ENCODE data around the gene ALKBH8. TPM values are rescaled to one million over a fixed set of nuclear protein-coding genes. Genes with fewer than 3 reads are reported as not detected.

Gene ALKBH8
- total RNA-seq, 1 experiment from 2014 or later, result 9.1 TPM

DNA sequence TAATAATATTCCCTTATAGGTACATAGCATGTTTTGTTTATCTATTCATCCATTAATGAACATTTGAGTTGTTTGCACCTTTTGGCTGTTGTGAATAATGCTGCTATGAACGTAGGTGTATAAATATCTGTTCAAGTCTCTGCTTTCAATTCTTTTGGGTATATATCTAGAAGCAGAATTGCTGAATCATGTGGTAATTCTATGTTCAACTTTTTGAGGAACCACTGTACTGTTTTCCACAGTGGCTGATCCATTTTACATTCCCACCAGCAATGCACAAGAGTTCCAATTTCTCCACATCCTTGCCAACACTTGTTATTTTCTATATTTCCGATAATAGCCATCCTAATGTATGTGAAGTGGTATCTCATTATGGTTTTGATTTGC is 56.7 kb downstream of the ALKBH8 start:
- Histone ChIP-seq H3K36me3 (ENCODE audit: control insufficient read depth, insufficient read depth, low read length) (no peaks in the 10 kb centered on the region), H3K9me3 (ENCODE audit: control insufficient read depth, insufficient read depth, low read depth, low read length) (no peaks in the 10 kb centered on the region), H3K27ac (ENCODE audit: low read length) (no peak overlapping the region), H3K27me3 (ENCODE audit: control insufficient read depth, insufficient read depth, low read length) (no peaks in the 10 kb centered on the region), H3K4me1 (ENCODE audit: control insufficient read depth, insufficient read depth, low read length) (no peaks in the 10 kb centered on the region), H3K4me3 (ENCODE audit: low read depth in 2 of 2, low read length in 2 of 2) (no peak overlapping the region)
- in situ Hi-C loops (cut with HindIII; ENCODE audit: low pct_unique_long_range_greater_than_20kb, low sequenced_read_pairs) (no loop called here), intact Hi-C loops (cut with micrococcal nuclease; ENCODE audit: unreplicated experiment) (no loop called here)
- no peak for DNase-seq (ENCODE audit: low read depth, low spot score)
- POLR2A ChIA-PET, result no interaction called here
- CTCF ChIA-PET, result no interaction called here
- no TSS peak for BruUV-seq (replicated peaks)
- ATAC-seq, result no peak
- TF ChIP-seq, protein P1, sequence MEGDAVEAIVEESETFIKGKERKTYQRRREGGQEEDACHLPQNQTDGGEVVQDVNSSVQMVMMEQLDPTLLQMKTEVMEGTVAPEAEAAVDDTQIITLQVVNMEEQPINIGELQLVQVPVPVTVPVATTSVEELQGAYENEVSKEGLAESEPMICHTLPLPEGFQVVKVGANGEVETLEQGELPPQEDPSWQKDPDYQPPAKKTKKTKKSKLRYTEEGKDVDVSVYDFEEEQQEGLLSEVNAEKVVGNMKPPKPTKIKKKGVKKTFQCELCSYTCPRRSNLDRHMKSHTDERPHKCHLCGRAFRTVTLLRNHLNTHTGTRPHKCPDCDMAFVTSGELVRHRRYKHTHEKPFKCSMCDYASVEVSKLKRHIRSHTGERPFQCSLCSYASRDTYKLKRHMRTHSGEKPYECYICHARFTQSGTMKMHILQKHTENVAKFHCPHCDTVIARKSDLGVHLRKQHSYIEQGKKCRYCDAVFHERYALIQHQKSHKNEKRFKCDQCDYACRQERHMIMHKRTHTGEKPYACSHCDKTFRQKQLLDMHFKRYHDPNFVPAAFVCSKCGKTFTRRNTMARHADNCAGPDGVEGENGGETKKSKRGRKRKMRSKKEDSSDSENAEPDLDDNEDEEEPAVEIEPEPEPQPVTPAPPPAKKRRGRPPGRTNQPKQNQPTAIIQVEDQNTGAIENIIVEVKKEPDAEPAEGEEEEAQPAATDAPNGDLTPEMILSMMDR (IDR thresholded peaks at IDR 0.05), result no peak
- TF ChIP-seq, protein P2, sequence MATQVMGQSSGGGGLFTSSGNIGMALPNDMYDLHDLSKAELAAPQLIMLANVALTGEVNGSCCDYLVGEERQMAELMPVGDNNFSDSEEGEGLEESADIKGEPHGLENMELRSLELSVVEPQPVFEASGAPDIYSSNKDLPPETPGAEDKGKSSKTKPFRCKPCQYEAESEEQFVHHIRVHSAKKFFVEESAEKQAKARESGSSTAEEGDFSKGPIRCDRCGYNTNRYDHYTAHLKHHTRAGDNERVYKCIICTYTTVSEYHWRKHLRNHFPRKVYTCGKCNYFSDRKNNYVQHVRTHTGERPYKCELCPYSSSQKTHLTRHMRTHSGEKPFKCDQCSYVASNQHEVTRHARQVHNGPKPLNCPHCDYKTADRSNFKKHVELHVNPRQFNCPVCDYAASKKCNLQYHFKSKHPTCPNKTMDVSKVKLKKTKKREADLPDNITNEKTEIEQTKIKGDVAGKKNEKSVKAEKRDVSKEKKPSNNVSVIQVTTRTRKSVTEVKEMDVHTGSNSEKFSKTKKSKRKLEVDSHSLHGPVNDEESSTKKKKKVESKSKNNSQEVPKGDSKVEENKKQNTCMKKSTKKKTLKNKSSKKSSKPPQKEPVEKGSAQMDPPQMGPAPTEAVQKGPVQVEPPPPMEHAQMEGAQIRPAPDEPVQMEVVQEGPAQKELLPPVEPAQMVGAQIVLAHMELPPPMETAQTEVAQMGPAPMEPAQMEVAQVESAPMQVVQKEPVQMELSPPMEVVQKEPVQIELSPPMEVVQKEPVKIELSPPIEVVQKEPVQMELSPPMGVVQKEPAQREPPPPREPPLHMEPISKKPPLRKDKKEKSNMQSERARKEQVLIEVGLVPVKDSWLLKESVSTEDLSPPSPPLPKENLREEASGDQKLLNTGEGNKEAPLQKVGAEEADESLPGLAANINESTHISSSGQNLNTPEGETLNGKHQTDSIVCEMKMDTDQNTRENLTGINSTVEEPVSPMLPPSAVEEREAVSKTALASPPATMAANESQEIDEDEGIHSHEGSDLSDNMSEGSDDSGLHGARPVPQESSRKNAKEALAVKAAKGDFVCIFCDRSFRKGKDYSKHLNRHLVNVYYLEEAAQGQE (IDR thresholded peaks at IDR 0.05; ENCODE audit: insufficient read depth in 1 of 2, low read depth in 2 of 2, low read length in 1 of 2), result no peak

DNA sequence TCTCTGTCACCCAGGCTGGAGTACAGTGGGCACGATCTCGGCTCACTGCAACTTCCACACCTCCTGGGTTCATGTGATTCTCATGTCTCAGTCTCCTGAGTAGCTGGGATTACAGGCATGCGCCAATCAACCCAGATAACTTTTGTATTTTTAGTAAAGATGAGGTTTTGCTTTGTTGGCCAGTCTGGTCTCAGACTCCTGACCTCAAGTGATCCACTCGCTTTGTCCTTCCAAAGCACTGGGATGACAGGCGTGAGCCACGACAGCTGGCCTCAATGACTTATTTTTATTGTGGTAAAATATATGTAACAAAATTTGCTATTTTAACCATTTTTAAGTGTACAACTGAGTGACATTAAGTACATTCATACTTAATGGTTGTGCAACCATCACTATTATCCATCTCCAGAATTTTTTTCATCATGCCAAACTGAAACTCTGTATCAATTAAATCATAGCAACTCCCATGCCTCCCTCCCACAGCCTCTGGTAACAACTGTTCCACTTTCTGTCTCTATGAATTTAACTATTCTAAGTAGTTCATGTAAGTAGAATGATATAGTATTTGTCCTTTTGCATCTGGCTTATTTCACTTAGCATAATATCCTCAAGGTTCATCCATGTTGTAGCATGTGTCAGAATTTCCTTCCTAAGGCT is 57.2 kb downstream of the ALKBH8 start:
- Histone ChIP-seq H3K27ac (ENCODE audit: low read length) (no peak overlapping the region), H3K4me3 (ENCODE audit: low read depth in 2 of 2, low read length in 2 of 2) (no peak overlapping the region), H3K27me3 (ENCODE audit: control insufficient read depth, insufficient read depth, low read length) (no peaks in the 10 kb centered on the region), H3K36me3 (ENCODE audit: control insufficient read depth, insufficient read depth, low read length) (no peaks in the 10 kb centered on the region), H3K9me3 (ENCODE audit: control insufficient read depth, insufficient read depth, low read depth, low read length) (0 out of 2 replicates have a peak, but pooled peaks cover under 1% of the 10 kb centered on the region), H3K4me1 (ENCODE audit: control insufficient read depth, insufficient read depth, low read length) (no peaks in the 10 kb centered on the region)
- BruUV-seq (replicated peaks), result no TSS peak
- TF ChIP-seq, protein P2 (IDR thresholded peaks at IDR 0.05; ENCODE audit: insufficient read depth in 1 of 2, low read depth in 2 of 2, low read length in 1 of 2), result no peak
- DNase-seq (ENCODE audit: low read depth, low spot score) (no peak), ATAC-seq (no peak)
- intact Hi-C loops (cut with micrococcal nuclease; ENCODE audit: unreplicated experiment) (no loop called here), in situ Hi-C loops (cut with HindIII; ENCODE audit: low pct_unique_long_range_greater_than_20kb, low sequenced_read_pairs) (no loop called here)
- ChIA-PET CTCF (interaction anchor here (0.7 kb wide), 1 partner anchor 323 kb away, joined by 7 read pairs; no protein-coding TSS in a partner anchor), POLR2A (no interaction called here)

Measured in Panc1 (cell line).